PC-3 (cell line): ENCODE measurements around the gene TFDP2. TPM values are rescaled to one million over a fixed set of nuclear protein-coding genes. Genes with fewer than 3 reads are reported as not detected.

ENCODE experiments used
- ATAC-seq: fragments of 200-7000 bp; cut with Tn5 transposase; 2 replicates; pipeline ENCODE4 v1.9.1; 2020; ENCODE audit warnings: mild to moderate bottlenecking, moderate library complexity
- BruUV-seq: library from RNA; stranded (reverse); fragments of 400-500 nt; replicated peaks from 2 replicates; lab custom pipeline; 2021; lab: Mats Ljungman, UMichigan
- CTCF ChIA-PET: fragments of 300-600 bp; sonication (Branson Sonifier 250); formaldehyde crosslinking; loops from one replicate; lab custom pipeline; 2022; ENCODE audit warnings: antibody characterized with exemption; lab: Charles Lee
- POLR2A ChIA-PET: fragments of 300-600 bp; sonication (Branson Sonifier 250); formaldehyde crosslinking; loops from one replicate; lab custom pipeline; 2022; ENCODE audit warnings: antibody characterized with exemption; ENCODE audit not compliant: unreplicated experiment; lab: Charles Lee
- DNase-seq: peaks from one replicate; pipeline ENCODE4 v3.0.0-alpha.2; 2015
- H2AFZ ChIP-seq: fragments of 300-600 bp; sonication (generic); 2 replicates; pipeline ENCODE4 v1.6.0; 2016; ENCODE audit warnings: antibody characterized with exemption, low read length
- H3F3A ChIP-seq: fragments of 300-600 bp; sonication (generic); one replicate; pipeline ENCODE4 v1.6.0; 2017; ENCODE audit warnings: antibody characterized with exemption, low read length, control low read depth, mild to moderate bottlenecking; ENCODE audit not compliant: unreplicated experiment
- H3K27ac ChIP-seq: fragments of 300-600 bp; sonication (generic); 2 replicates; pipeline ENCODE4 v1.5.1; 2016; ENCODE audit warnings: mild to moderate bottlenecking, low read length
- H3K27me3 ChIP-seq: fragments of 300-600 bp; sonication (generic); 2 replicates; pipeline ENCODE4 v1.6.1; 2016; ENCODE audit warnings: low read length, mixed read lengths
- H3K36me3 ChIP-seq: fragments of 300-600 bp; sonication (generic); 2 replicates; pipeline ENCODE4 v1.6.1; 2016; ENCODE audit warnings: low read depth, mixed run types, low read length, mixed read lengths
- H3K4me1 ChIP-seq: fragments of 300-600 bp; sonication (generic); 2 replicates; pipeline ENCODE4 v1.5.1; 2016; ENCODE audit warnings: low read length; ENCODE audit not compliant: insufficient read depth
- H3K4me2 ChIP-seq: fragments of 300-600 bp; sonication (generic); 2 replicates; pipeline ENCODE4 v1.6.0; 2016; ENCODE audit warnings: low read length
- H3K4me3 ChIP-seq: fragments of 300-600 bp; sonication (generic); 2 replicates; pipeline ENCODE4 v1.5.1; 2016; ENCODE audit warnings: mild to moderate bottlenecking, low read length, mixed read lengths
- H3K79me2 ChIP-seq: fragments of 300-600 bp; sonication (generic); 2 replicates; pipeline ENCODE4 v1.6.1; 2017; ENCODE audit warnings: low read length, mixed read lengths
- H3K9ac ChIP-seq: fragments of 300-600 bp; sonication (generic); 2 replicates; pipeline ENCODE4 v1.6.0; 2016; ENCODE audit warnings: mild to moderate bottlenecking, low read length
- H3K9me2 ChIP-seq: fragments of 300-600 bp; sonication (generic); replicated peaks from 2 replicates; pipeline ENCODE4 v1.6.1; 2016; ENCODE audit warnings: mixed run types, low read length, mixed read lengths
- H3K9me3 ChIP-seq: fragments of 300-600 bp; sonication (generic); 2 replicates; pipeline ENCODE4 v1.6.1; 2016; ENCODE audit warnings: low read length, mixed read lengths
- H4K20me1 ChIP-seq: fragments of 300-600 bp; sonication (generic); 2 replicates; pipeline ENCODE4 v1.6.1; 2016; ENCODE audit warnings: low read length, mixed read lengths
- CTCF ChIP-seq: fragments of 300-600 bp; sonication (generic); conservative IDR thresholded peaks from 2 replicates; pipeline ENCODE4 v1.5.1; 2017; ENCODE audit warnings: antibody characterized with exemption, low read depth, mild to moderate bottlenecking, low read length
- EZH2 ChIP-seq: fragments of 300-600 bp; sonication (generic); IDR thresholded peaks from one replicate; pipeline ENCODE4 v1.6.1; 2017; ENCODE audit warnings: antibody characterized with exemption, mild to moderate bottlenecking, low read length; ENCODE audit not compliant: unreplicated experiment
- EZH2phosphoT487 ChIP-seq: fragments of 300-600 bp; sonication (generic); IDR thresholded peaks from 2 replicates; pipeline ENCODE4 v1.6.1; 2018; ENCODE audit warnings: mild to moderate bottlenecking, antibody characterized with exemption, low read length, borderline replicate concordance
- intact Hi-C: fragments of 100-400 bp; cut with micrococcal nuclease; formaldehyde crosslinking; loops from 2 replicates; pipeline ENCODE4 v1.9.0; 2023
- total RNA-seq: library from RNA; depleted of rRNA; stranded (reverse); fragments of >200 nt; gene quantifications from 2 replicates; pipeline ENCODE4 v1.2.3, GENCODE V29; 2014

Gene TFDP2
- total RNA-seq, 1 experiment from 2014 or later: 37.9 TPM

GRCh38 chr3:142118911-142119310 lies 30.4 kb downstream of the TFDP2 start:
- DNase-seq (no peak), ATAC-seq (no peak)
- Histone ChIP-seq H3K9ac (no peak overlapping the region), H3K27me3 (no peaks in the 10 kb centered on the region), H3K79me2 (no peaks in the 10 kb centered on the region), H3F3A (no peaks in the 10 kb centered on the region), H4K20me1 (no peaks in the 10 kb centered on the region), H3K4me2 (no peak overlapping the region), H3K27ac (no peak overlapping the region), H3K9me2 (no peaks in the 10 kb centered on the region), H3K9me3 (no peaks in the 10 kb centered on the region), H3K36me3 (no peaks in the 10 kb centered on the region), H3K4me3 (no peak overlapping the region), H2AFZ (no peak overlapping the region), H3K4me1 (peaks cover 12% of the 10 kb centered on the region)
- ChIA-PET CTCF (no interaction called here), POLR2A (interaction anchor here (0.6 kb wide), 1 partner anchor 10 kb away, joined by 3 read pairs; no protein-coding TSS in a partner anchor)
- BruUV-seq: no TSS peak
- TF ChIP-seq EZH2phosphoT487 (no peak), EZH2 (no peak), CTCF (no peak)
- intact Hi-C loops: no loop called here

GRCh38 chr3:142117056-142117851 lies 32.1 kb downstream of the TFDP2 start:
- ATAC-seq: peak; percentile 96
- peak; percentile 82 for DNase-seq
- Histone ChIP-seq H3K4me2 (peak overlapping the region; percentile 35; the same call in 1 of the 2 replicates), H3K9me2 (no peaks in the 10 kb centered on the region), H3K9ac (no peak overlapping the region), H4K20me1 (no peaks in the 10 kb centered on the region), H3K4me1 (peaks cover 12% of the 10 kb centered on the region), H3F3A (no peaks in the 10 kb centered on the region), H3K27me3 (no peaks in the 10 kb centered on the region), H3K36me3 (no peaks in the 10 kb centered on the region), H3K27ac (no peak overlapping the region), H2AFZ (no peak overlapping the region), H3K9me3 (no peaks in the 10 kb centered on the region), H3K4me3 (no peak overlapping the region), H3K79me2 (no peaks in the 10 kb centered on the region)
- POLR2A ChIA-PET: no interaction called here
- CTCF ChIA-PET: no interaction called here
- no peak for TF ChIP-seq EZH2
- no peak for TF ChIP-seq CTCF
- TF ChIP-seq EZH2phosphoT487: no peak
- BruUV-seq: no TSS peak
- intact Hi-C loops: loop anchor here (2.0 kb wide), 1 partner anchor 90 kb away; no protein-coding TSS in a partner anchor
